Adipose tissue (tissue), 3 donors: ENCODE measurements around the gene NRIP3. TPM values are rescaled to one million over a fixed set of nuclear protein-coding genes. Genes with fewer than 3 reads are reported as not detected.
"Not testable (repeated sequence)": the region's sequence is repeated elsewhere in the genome, so short reads cannot be mapped to it uniquely, and the experiment has no call there.

Experiments
- H3K27ac ChIP-seq: one replicate; pipeline ENCODE4 v1.5.1; 2013; ENCODE audit warnings: low read depth, low read length
- WGBS, 3 donors: extraction: QIAGEN DNeasy Blood & Tissue Kit; methylation state at CpG; one replicate each; pipeline ENCODE4 v1.1.7; 2013; 5-methylcytosine and 5-hydroxymethylcytosine counted together
- polyA plus RNA-seq, 3 donors: library from polyadenylated mRNA; stranded (reverse); fragments of 200-250 nt; gene quantifications; one replicate each; pipeline ENCODE4 v1.2.3, GENCODE V29; 2013
- donor health status: healthy with polysubstance abuse.
- donor health status: Bipolar disorder and iron deficiency.
- donor health status: healthy.

NRIP3 gene
- polyA plus RNA-seq, 3 donors = 0.16 to 0.61 (median 0.34) TPM

DNA sequence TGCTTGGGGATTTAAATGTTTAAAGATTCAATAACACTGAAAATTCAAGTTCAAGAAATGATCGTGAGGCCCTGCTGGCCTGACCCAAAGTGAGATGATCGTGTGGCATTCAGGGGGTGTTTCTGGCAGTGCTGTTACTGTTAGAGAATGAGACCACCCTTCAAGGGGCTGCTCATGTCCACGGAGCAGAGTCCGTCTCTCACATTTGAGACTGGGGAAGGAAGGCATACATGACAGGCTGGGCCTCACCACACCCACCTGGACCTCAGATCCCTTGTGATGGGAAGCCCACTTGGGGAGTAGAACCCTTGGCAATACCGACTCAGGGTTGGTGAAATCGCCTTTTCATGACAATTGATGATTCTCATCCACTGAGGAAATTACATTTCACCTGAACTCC lies 16.1 kb upstream of the NRIP3 start:
- no peak overlapping the region for H3K27ac ChIP-seq
- 95 to 98% (median 96%) methylated on average over 6 of the region's 6 CpGs for WGBS, 3 donors

GRCh38 chr11:9017773-9018172 lies 14.0 kb upstream of the NRIP3 start:
- WGBS, 3 donors = 35 to 85% (median 35%) methylated on average over 5 of the region's 5 CpGs
- no peak overlapping the region for H3K27ac ChIP-seq

DNA sequence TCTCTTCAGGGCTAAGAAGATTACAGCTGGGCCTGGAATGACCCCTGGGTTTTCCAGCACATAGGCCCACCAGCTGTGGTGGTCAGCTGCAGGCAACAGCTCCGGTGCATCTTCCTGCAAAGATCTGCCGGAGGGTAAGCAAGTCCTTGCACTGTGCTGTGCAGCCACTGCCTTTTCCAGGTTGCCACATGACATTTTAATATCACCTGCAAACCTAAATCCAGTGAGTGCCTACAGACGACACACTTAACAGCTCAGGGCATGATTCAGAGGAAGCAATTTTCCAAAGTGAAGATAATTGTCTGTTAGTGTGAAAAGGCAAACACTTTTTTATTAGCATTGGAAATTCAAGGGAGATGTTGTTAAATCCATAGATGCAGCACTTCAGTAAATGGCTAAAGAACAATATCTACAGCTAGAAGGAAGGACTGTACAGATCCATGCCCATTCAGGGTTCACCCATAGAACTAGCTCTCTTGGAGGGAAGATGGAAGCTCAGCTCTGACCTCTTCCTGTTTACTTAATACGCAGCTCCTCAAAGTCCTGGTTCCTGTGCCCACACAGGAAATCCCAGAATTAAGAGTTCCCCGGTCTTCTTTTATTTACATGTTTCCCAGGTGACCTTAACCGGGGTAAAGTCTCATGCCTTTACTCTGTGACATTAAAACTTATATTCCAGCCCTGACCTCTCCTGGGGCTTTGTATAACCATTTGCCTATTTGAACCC lies 13.3 kb upstream of the NRIP3 start:
- 58 to 78% (median 63%) methylated on average over 6 of the region's 6 CpGs for WGBS, 3 donors
- H3K27ac ChIP-seq = no peak overlapping the region

DNA sequence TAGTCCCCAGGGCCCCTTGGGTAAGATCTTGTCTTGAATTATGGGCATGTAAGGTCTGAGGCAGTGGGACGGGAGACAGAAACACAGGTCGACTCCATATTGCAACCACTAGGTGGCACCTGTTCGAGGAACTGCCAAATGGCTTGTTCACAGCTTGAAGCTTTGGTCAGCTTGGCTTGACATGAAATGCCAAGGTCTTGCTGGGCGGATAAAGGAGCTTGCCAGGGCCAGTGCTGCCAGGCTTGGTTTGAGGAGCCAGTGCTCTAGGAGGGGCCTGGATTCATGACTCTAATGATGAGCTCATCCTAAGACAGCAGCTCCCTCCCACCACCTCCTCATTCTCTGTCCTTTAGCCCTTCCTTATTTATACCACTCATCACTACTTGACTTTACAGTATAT lies 11.9 kb upstream of the NRIP3 start:
- H3K27ac ChIP-seq = no peak overlapping the region
- 8 to 21% (median 13%) methylated on average over 4 of the region's 4 CpGs for WGBS, 3 donors

DNA sequence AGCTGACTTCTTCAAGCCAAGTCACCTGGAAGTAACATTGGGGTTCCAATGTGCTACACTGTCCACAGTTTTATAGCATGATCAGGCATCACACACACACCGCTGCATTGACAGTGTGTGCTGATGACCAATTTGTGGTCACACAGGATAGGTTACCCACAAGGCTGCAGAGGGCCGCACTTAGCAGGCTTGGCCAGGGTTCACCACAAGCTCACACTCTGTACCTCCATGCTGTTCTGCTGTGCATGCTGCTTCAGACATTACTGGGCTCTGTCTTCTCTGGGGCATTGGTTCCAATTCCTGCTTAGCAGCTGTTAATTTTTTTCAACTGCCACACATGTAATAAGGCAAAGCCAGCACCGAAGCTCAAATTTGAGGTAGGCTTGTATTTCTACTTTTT lies 11.0 kb upstream of the NRIP3 start:
- 95 to 98% (median 97%) methylated on average over 3 of the region's 3 CpGs for WGBS, 3 donors
- no peak overlapping the region for H3K27ac ChIP-seq

- no peak overlapping the region for H3K27ac ChIP-seq
- 85 to 94% (median 88%) methylated on average over 4 of the region's 4 CpGs for WGBS, 3 donors
Observed at GRCh38 chr11:9013373-9013772, 9.6 kb upstream of the NRIP3 start.

GRCh38 chr11:9009538-9009937 lies 5.7 kb upstream of the NRIP3 start:
- 55 to 81% (median 71%) methylated on average over 1 of the region's 1 CpG for WGBS, 3 donors
- H3K27ac ChIP-seq = not testable (repeated sequence)

DNA sequence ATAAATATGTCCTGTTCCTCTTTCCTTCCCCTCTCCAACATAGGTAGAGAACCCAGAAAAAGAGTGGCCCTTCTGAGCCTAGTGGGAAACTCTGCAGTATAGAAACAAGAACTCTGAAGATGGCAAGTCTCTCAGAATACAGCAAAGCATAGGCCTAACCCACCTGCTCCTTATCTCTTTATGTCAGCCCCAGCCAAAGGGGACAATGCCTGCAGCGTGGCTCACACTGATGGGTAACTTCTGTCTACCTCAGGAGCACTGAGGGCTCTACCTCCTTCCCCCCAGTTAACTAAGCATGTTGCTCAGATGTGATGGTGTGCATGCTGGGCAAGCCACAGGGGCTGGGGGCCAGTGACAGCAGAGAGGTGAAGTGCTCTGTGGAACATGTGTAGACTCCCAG lies 4.9 kb upstream of the NRIP3 start:
- no peak overlapping the region for H3K27ac ChIP-seq
- 67 to 85% (median 76%) methylated on average over 1 of the region's 1 CpG for WGBS, 3 donors

- 65 to 73% (median 69%) methylated on average over 3 of the region's 3 CpGs for WGBS, 3 donors
- H3K27ac ChIP-seq = no peak overlapping the region
Observed at GRCh38 chr11:9008011-9008550, 4.3 kb upstream of the NRIP3 start.

GRCh38 chr11:9005087-9005486 lies 1.3 kb upstream of the NRIP3 start:
- WGBS, 3 donors = 76 to 88% (median 83%) methylated on average over 4 of the region's 4 CpGs
- H3K27ac ChIP-seq = no peak overlapping the region

- WGBS, 3 donors = 7 to 11% (median 8%) methylated on average over 59 to 69 of the region's 69 CpGs
Observed at GRCh38 chr11:9004183-9004926, 554 bp upstream of the NRIP3 start.

DNA sequence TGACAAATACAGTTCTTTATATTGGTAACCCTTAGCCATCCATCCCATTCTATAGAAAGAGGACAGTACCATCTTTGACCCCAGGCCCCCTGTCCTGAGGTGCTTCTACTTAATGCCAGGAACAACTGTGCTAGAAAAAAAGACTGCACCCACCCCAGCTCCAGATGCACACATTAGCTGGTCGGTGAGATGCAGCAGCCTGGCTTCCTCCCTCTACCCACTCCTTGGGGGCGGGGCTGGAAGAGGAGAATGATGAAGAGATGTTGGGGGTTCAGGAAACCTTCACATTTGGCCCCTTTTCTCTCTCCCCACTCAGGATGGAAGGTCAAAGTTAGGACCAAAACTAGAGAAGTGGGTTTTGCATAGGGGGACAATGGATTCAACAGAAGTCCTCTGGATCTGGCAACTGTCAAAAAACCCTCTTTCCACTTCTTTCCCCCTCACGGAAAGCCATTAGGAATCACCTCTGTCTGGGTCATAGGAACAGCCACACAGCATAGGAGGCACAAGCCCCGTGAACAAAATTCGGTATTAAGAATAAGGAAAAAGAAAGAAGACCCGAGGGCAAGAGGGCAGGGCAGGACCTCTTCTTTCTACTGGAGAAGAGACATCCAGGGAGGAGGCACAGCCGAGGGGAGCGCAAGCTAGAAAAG lies 755 bp downstream of the NRIP3 start:
- 13 to 15% (median 15%) methylated on average over 7 to 8 of the region's 8 CpGs for WGBS, 3 donors
- H3K27ac ChIP-seq = no peak overlapping the region

More at GRCh38 chr11:9004183-9004926, 554 bp upstream of the NRIP3 start:
- H3K27ac ChIP-seq = no peak overlapping the region

- H3K27ac ChIP-seq = no peak overlapping the region
- WGBS, 3 donors = 67 to 81% (median 72%) methylated on average over 6 of the region's 6 CpGs
Observed at GRCh38 chr11:9001736-9002135, 2.1 kb downstream of the NRIP3 start.

DNA sequence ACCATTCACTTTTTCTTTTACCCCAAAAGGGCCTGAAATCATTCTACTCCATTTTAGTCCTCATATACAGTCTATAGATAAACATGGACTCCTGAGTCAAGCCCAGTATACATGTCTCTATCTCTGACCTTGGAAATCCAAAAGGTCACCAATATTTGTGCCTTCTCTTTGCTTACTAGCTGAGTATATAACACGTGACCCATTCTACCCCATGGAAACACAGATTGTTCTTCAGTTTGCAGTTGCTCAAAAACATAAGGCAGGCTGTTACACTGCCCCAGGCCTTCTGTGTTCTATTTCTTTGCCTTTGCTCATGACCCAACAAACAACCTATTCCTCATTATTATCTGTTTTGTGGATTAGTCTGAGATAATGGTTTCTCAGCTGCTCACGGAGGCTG lies 5.8 kb downstream of the NRIP3 start:
- WGBS, 3 donors = 88 to 93% (median 89%) methylated on average over 2 of the region's 2 CpGs
- no peak overlapping the region for H3K27ac ChIP-seq

DNA sequence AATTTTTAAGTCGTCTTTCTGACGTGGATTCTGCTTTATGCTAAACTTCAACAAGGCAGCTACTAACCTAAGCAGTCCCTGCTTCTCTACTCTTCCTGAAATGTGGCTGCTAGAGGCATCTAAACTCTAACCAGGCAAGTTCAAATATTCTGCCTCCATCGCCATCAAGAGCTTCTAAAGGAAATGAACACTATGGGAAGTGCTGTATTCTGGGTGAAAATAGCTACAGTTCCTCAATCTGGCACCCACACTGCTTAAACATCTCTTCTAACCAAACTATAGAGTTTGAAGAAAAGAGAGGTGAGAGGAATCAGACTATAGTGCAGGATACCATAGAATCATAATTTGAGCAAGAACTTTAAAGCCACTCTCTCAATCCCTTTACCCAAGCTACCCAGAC lies 6.3 kb downstream of the NRIP3 start:
- no peak overlapping the region for H3K27ac ChIP-seq
- 79 to 88% (median 84%) methylated on average over 3 of the region's 3 CpGs for WGBS, 3 donors

DNA sequence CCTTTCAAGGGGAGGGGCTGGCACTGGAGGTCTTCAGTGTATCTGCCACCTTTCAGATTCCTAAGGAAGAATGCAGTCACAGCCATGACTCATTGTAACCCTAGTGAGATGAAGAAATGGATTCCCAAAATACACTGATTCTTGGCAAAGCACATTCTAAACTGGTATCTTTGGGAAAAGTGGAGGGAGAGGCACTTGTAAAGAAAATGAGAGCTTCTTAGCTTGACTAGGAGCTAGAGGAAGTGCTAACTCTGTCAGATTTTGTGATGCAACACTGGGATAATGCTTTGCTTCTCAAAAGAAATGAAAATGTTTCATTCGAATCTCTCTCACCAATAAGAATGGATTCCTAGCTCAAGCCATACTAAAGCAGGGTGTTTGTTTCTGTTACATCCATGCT lies 14.3 kb downstream of the NRIP3 start:
- 59 to 83% (median 75%) methylated on average over 1 of the region's 1 CpG for WGBS, 3 donors
- no peak overlapping the region for H3K27ac ChIP-seq

GRCh38 chr11:8988329-8989234 lies 15.2 kb downstream of the NRIP3 start:
- 63 to 83% (median 77%) methylated on average over 3 of the region's 3 CpGs for WGBS, 3 donors
- no peak overlapping the region for H3K27ac ChIP-seq

GRCh38 chr11:8987446-8987845 lies 16.4 kb downstream of the NRIP3 start:
- WGBS, 3 donors = 88 to 90% (median 90%) methylated on average over 2 of the region's 2 CpGs
- H3K27ac ChIP-seq = no peak overlapping the region
